Parathyroid adenoma (tissue), 2 donors: ENCODE measurements around the gene SEM1.
"Not testable (repeated sequence)": the region's sequence is repeated elsewhere in the genome, so short reads cannot be mapped to it uniquely, and the experiment has no call there.

Experiments used
- H2AFZ ChIP-seq: fragments of 300-600 bp; sonication (generic); one replicate; pipeline ENCODE4 v1.7.0; 2017; ENCODE audit warnings: antibody characterized with exemption, mild to moderate bottlenecking
- H3K27ac ChIP-seq: fragments of 300-600 bp; sonication (generic); one replicate; pipeline ENCODE4 v1.7.0; 2017
- H3K27me3 ChIP-seq: fragments of 300-600 bp; sonication (generic); one replicate; pipeline ENCODE4 v1.7.0; 2017; ENCODE audit warnings: low read length; ENCODE audit not compliant: control insufficient read depth, insufficient read depth
- H3K36me3 ChIP-seq: fragments of 300-600 bp; sonication (generic); one replicate; pipeline ENCODE4 v1.7.0; 2017; ENCODE audit warnings: low read length; ENCODE audit not compliant: control insufficient read depth, insufficient read depth
- H3K4me1 ChIP-seq: fragments of 300-600 bp; sonication (generic); one replicate; pipeline ENCODE4 v1.7.0; 2017; ENCODE audit warnings: control low read depth
- H3K4me2 ChIP-seq: fragments of 300-600 bp; sonication (generic); one replicate; pipeline ENCODE4 v1.7.0; 2017; ENCODE audit warnings: low read length
- H3K4me3 ChIP-seq: fragments of 300-600 bp; sonication (generic); one replicate; pipeline ENCODE4 v1.7.0; 2017; ENCODE audit warnings: low read depth, low read length
- H3K79me2 ChIP-seq: fragments of 300-600 bp; sonication (generic); one replicate; pipeline ENCODE4 v1.7.0; 2017; ENCODE audit warnings: control low read depth
- H3K9ac ChIP-seq: fragments of 300-600 bp; sonication (generic); one replicate; pipeline ENCODE4 v1.7.0; 2017; ENCODE audit warnings: mild to moderate bottlenecking
- H3K9me3 ChIP-seq: fragments of 300-600 bp; sonication (generic); one replicate; pipeline ENCODE4 v1.7.0; 2017; ENCODE audit warnings: low read length; ENCODE audit not compliant: control insufficient read depth
- CTCF ChIP-seq: fragments of 300-600 bp; sonication (generic); IDR thresholded peaks from one replicate; pipeline ENCODE4 v1.7.0; 2017; ENCODE audit warnings: antibody characterized with exemption, mild to moderate bottlenecking
- donor health status: primary hyperparathyroidism.

SEM1 gene

GRCh38 chr7:96648784-96649183 lies 60.9 kb downstream of the SEM1 start:
- Histone ChIP-seq H3K4me2 (no peak overlapping the region), H3K9me3 (no peaks in the 10 kb centered on the region), H2AFZ (no peak overlapping the region)

GRCh38 chr7:96647733-96648132 lies 61.9 kb downstream of the SEM1 start:
- Histone ChIP-seq H2AFZ (no peak overlapping the region), H3K4me3 (no peak overlapping the region), H3K4me2 (no peak overlapping the region), H3K27ac (no peak overlapping the region), H3K79me2 (no peaks in the 10 kb centered on the region), H3K36me3 (no peaks in the 10 kb centered on the region), H3K27me3 (no peaks in the 10 kb centered on the region), H3K4me1 (no peaks in the 10 kb centered on the region), H3K9me3 (no peaks in the 10 kb centered on the region), H3K9ac (no peak overlapping the region)
- TF ChIP-seq CTCF = no peak

More at GRCh38 chr7:96648784-96649183, 60.9 kb downstream of the SEM1 start:
- Histone ChIP-seq H3K4me3 (no peak overlapping the region), H3K36me3 (no peaks in the 10 kb centered on the region), H3K4me1 (no peaks in the 10 kb centered on the region), H3K79me2 (no peaks in the 10 kb centered on the region), H3K27me3 (no peaks in the 10 kb centered on the region), H3K9ac (no peak overlapping the region), H3K27ac (no peak overlapping the region)
- TF ChIP-seq CTCF = no peak

- no peak for TF ChIP-seq CTCF
These were observed 64.6 kb downstream of the SEM1 start for GRCh38 chr7:96645084-96645483.

GRCh38 chr7:96643436-96643835 lies 66.2 kb downstream of the SEM1 start:
- not testable (repeated sequence) for H3K27me3 ChIP-seq, H3K4me1 ChIP-seq, H3K9me3 ChIP-seq, H3K4me2 ChIP-seq, H3K4me3 ChIP-seq, H3K36me3 ChIP-seq, H3K79me2 ChIP-seq, H2AFZ ChIP-seq, H3K9ac ChIP-seq, H3K27ac ChIP-seq

More at GRCh38 chr7:96645084-96645483, 64.6 kb downstream of the SEM1 start:
- Histone ChIP-seq H3K27me3 (no peaks in the 10 kb centered on the region), H3K27ac (no peak overlapping the region), H3K4me1 (no peaks in the 10 kb centered on the region), H3K79me2 (no peaks in the 10 kb centered on the region), H2AFZ (no peak overlapping the region), H3K9me3 (no peaks in the 10 kb centered on the region), H3K4me2 (no peak overlapping the region), H3K9ac (no peak overlapping the region), H3K36me3 (no peaks in the 10 kb centered on the region), H3K4me3 (no peak overlapping the region)

- H3K36me3 ChIP-seq = no peaks in the 10 kb centered on the region
- no peak overlapping the region for H3K9ac ChIP-seq
- no peak overlapping the region for H3K27ac ChIP-seq
- no peaks in the 10 kb centered on the region for H3K4me1 ChIP-seq
- H3K27me3 ChIP-seq = no peaks in the 10 kb centered on the region
- no peak for TF ChIP-seq CTCF
- H3K9me3 ChIP-seq = no peaks in the 10 kb centered on the region
- H3K4me2 ChIP-seq = no peak overlapping the region
- H3K79me2 ChIP-seq = no peaks in the 10 kb centered on the region
- no peak overlapping the region for H3K4me3 ChIP-seq
- H2AFZ ChIP-seq = no peak overlapping the region
These were observed 69.6 kb downstream of the SEM1 start for GRCh38 chr7:96640054-96640453.
